Endometrium (tissue), 2 donors: ENCODE results near the gene ALG9.
"Not testable (repeated sequence)": the region's sequence is repeated elsewhere in the genome, so short reads cannot be mapped to it uniquely, and the experiment has no call there.

Experiments used
- FAIRE-seq: peaks from 2 replicates; lab custom pipeline; 2012; peaks lifted over from hg19 to GRCh38; lab: Jason Lieb, UNC
- donor health status: control.
- donor health status: control.

Gene ALG9

GRCh38 chr11:111793863-111794262 lies 77.5 kb downstream of the ALG9 start:
- FAIRE-seq = no peak

- no peak for FAIRE-seq
These were observed 78.4 kb downstream of the ALG9 start for GRCh38 chr11:111792955-111793500.

DNA sequence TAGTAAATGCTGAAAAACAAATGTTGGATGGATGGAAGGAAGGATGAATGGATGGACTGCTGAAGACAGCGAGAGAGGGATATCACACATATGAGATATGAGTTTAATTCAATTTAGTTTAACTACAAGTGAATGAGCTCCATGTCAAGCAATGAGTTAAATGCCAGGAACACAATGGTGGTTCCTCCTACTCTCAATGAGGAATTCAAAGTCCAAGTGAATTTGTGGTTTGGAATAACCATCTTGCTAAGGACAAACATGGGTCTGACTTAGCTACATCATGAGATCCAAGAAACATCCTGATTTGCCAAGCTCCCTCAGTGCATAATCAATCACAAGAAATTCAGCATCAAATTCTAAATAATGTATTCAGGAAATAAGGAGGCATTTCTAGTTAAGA lies 79.1 kb downstream of the ALG9 start:
- FAIRE-seq = no peak

- FAIRE-seq = no peak
These were observed 82.9 kb downstream of the ALG9 start for GRCh38 chr11:111788464-111788863.

DNA sequence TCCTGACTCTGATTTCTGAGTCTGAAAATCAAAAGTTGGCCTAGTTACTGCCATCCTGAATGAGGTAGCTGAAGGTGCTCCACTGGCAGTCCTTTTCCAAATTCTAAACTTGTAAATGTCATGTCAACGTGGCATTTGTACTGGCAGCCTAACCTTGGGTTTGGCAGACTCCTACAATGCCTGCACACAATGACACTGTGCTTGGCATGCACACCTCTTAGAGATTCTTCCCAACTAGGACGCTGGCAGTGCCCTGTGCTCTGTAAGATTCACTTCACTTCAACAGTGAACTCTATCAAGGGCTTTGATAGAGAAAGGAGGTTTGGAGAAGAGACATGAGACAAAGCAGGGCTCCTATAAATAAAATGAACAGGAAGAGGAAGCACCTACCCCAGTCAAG lies 83.3 kb downstream of the ALG9 start:
- FAIRE-seq = no peak

DNA sequence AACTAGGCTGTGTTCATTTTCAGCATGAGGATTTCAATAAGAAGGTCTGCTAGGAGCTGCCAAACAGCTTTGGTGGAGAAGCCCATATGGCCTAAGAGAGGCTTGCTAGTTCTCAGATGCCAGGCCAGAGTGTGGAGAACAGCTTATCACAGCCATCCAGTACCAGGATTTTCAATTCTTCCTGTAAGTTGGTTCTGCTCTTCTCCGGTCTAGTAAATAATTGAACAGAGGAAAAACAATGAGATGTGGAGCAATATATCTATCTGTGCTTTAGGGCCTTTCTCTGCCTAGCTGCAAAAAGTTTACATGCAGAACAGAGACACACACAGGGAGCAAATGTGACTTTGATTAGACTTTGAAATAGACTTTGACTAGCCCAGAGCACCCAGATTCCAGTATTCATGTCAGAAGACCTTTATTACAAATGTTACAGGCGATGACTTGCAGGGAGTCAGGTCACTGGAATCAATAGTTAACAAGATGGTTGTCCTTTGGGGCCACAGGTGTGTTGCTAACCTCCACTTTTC lies 85.4 kb downstream of the ALG9 start:
- no peak for FAIRE-seq

GRCh38 chr11:111785076-111785475 lies 86.3 kb downstream of the ALG9 start:
- FAIRE-seq = no peak

DNA sequence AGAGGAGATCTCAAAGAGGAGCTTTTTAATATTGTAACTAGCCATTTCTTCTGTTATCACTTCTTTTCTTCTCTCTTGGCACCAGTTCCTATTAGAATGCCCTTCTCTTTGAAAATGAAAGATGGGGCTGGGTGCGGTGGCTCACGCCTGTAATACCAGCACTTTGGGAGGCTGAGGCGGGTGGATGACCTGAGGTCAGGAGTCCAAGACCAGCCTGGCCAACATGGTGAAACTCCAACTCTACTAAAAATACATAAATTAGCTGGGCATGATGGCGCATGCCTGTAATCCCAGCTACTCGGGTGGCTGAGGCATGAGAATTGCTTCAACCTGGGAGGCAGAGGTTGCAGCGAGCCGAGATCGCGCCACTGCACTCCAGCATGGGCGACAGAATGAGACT lies 87.1 kb downstream of the ALG9 start:
- FAIRE-seq = not testable (repeated sequence)

DNA sequence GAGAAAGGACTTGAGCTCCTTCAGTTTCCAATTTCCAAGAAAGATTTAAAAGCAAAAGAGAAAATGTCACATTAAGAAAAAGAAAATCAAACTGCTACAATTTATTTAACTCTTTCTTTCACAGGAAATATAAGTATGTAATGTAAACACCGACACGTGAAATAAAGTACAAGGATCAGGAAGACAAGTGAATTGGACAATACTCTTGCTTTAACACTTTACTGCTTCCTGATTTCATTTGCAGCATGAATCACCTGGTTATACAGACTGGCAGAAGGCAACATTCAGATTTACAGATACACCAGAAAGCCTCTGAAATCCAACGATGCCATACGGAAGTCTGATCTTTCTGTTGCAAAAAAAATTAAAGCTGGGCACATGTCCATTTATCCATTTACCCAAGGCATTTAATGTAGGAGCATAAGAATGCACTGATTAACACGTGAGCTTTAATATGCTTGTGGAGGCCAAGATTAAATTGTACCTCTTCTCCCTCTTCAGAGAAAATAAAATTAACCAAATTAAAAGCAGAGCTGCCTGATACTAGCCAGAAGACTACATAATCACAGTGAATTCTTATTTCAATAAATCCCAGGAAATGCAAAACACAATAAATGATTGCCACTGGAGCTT lies 89.2 kb downstream of the ALG9 start:
- no peak for FAIRE-seq

DNA sequence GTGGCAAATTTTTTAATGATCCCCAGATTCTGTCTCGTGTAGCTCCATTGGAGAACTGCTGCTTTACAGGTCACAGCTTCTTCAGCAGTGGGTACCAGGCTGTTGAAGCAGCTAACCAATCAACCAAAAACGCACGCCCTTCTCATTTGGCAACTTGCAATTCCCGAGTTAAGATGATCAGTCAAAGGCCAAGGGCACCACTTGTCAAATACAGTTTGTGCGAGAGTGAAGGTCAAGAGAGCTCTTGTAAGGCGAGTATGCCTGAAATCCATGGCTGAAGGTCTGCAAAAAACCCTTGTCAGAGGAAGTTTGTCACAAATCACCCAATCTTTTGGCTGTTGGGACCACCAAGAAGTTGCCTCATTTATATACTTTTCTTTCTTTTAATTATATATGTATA lies 92.3 kb downstream of the ALG9 start:
- no peak for FAIRE-seq

- FAIRE-seq = no peak
These were observed 93.3 kb downstream of the ALG9 start for GRCh38 chr11:111778047-111778558.

DNA sequence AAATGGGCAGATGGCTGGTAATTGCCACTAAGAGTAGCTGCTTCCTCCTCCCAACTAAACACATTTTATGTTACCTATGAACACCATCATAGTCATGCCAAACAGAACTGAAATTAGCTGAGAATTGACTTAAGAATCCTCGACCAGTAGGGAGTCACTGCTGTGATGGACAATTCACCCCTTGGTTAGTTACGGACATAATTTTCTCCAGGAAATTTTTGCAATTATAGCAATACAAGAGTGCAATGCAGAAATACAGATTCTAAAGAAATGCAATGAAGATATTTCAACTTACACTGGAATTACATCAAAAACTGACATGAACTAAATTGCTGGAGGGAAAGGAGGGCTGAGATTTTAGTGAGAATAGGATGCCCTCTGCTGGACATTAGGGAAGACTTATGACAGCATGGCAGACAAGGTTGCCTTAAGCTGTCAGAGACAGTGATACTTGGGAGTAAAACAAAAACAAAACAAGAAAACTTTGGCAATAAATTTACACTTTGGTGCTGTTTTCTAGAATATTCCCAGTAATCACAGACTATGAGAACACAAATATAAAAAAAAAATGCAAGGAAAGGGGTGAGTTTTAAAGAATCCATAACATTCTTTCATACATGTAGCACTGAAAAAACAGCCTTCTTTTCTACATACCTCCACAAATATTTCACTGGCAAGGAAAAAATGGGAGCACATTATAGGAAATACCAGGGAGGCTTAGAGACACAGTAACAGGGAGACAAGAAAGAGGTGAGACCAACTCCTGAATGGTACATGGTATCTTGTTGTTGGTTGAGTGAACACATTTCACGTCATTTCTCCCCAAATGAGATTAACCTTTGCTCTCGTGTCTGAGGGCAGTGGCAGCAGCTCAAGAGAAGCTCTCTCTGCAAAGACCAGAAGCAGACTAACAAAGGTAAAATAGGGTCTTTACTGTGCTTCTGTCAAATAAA lies 94.0 kb downstream of the ALG9 start:
- FAIRE-seq = peak; percentile 57

DNA sequence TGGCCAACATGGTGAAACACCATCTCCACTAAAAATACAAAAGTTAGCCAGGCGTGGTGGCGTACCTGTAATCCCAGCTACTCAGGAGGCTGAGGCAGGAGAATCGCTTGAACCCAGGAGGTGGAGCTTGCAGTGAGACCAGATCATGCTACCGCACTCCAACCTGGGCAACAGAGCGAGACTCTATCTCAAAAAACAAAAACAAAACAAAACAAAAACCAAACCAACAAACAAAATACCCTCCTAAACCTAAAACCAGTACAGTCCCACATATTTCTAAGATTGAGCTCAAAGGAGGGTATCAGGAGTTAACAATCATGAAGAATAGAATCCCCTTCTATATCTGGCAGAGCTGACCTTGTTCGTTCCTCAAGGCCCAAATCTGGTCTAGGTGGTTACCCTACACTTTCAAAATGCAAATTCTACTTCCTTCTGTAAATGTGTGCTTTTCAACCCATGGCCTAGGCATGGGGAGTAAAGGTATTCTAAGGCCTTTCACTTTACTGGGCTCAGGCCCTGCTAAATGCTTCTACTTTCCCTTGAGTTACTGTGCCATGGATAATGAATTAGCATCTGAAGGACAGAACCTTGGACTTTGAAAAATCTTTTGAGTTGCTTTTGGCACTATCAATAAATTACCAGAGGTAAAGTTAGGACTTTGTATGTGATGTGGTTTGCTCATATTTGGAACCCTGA lies 94.8 kb downstream of the ALG9 start:
- no peak for FAIRE-seq

- FAIRE-seq = no peak
These were observed 96.2 kb downstream of the ALG9 start for GRCh38 chr11:111774955-111775710.

- no peak for FAIRE-seq
These were observed 98.8 kb downstream of the ALG9 start for GRCh38 chr11:111772535-111772934.

- not testable (repeated sequence) for FAIRE-seq
These were observed 100.2 kb downstream of the ALG9 start for GRCh38 chr11:111771205-111771604.

DNA sequence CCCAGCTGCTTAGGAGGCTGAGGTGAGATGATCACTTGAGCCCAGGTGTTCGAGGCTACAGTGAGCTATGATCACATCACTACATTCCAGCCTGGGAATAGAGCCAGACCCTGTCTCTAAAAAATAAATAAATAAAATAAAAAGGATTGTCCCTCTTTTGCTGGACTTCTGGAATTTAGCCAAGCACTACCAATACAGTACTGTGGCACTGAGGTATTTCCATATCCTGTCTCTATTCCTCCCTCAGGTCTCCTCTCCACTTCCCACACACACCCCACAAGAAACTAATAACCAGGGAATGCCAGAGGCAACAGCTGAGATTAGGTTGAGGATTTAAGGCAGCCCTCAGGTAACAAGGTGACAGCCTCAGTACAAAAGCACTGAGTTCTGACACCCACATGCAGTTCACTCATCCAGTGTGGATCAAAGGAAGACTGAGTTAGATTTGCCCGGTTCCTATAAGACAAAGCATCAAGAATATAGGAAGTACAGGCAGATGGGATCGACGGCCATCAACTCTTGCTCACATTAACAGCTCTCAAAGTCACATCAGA lies 100.7 kb downstream of the ALG9 start:
- no peak for FAIRE-seq

GRCh38 chr11:111766834-111767142 lies 104.6 kb downstream of the ALG9 start:
- no peak for FAIRE-seq

GRCh38 chr11:111765984-111766833 lies 105.2 kb downstream of the ALG9 start, which contains the start of gene PPP2R1B:
PPP2R1B (minus strand) TSS chr11:111766389; CDS start chr11:111766361, 28 bp downstream.
- FAIRE-seq = no peak

- FAIRE-seq = no peak
These were observed 105.9 kb downstream of the ALG9 start for GRCh38 chr11:111765320-111765983.
